Measurements from ENCODE around the gene YKT6.

GRCh38 chr7:44187636-44188416, 13.0 kb upstream of the YKT6 start:
- TF ChIP-seq CTCF (IDR thresholded peaks at IDR 0.05; ENCODE audit: low read depth, low read length, poor library complexity, severe bottlenecking) (no peak), EZH2phosphoT487 (IDR thresholded peaks at IDR 0.05; ENCODE audit: borderline replicate concordance, low read length) (no peak)

All from DOHH2 (cell line).